Measurements from ENCODE around the gene MEG3.

- no peak for TF ChIP-seq POLR2A (IDR thresholded peaks at IDR 0.05; ENCODE audit: low read length)
- TF ChIP-seq GATA1 (IDR thresholded peaks at IDR 0.05; ENCODE audit: low read depth, low read length), result no peak
Measured at GRCh38 chr14:100903672-100904185, 77.8 kb downstream of the MEG3 start, which contains the start of gene RTL1.
